Thoracic aorta (tissue), 2 donors: ENCODE measurements around the gene ASB10. TPM values are rescaled to one million over a fixed set of nuclear protein-coding genes. Genes with fewer than 3 reads are reported as not detected.

Source experiments
- ATAC-seq: fragments of 150-250 bp; one replicate; pipeline ENCODE4 v1.8.0; 2017; ENCODE audit warnings: low read depth; ENCODE audit not compliant: insufficient number of reproducible peaks, low FRiP score
- DNase-seq: peaks from one replicate; pipeline ENCODE4 v3.0.0-alpha.2; 2020; ENCODE audit warnings: low spot score
- H3K27ac ChIP-seq, 2 donors: fragments of 200-600 bp; sonication (generic); 1 replicate in 1 of 2; 2 replicates in 1 of 2; pipeline ENCODE4 v1.5.1; 2016; ENCODE audit warnings: mild to moderate bottlenecking in 2 of 2, moderate library complexity in 2 of 2
- H3K27me3 ChIP-seq: fragments of 200-600 bp; sonication (generic); replicated peaks from 2 replicates; pipeline ENCODE4 v1.6.0; 2016; ENCODE audit warnings: mild to moderate bottlenecking; ENCODE audit not compliant: insufficient read depth
- H3K36me3 ChIP-seq: fragments of 200-600 bp; sonication (generic); one replicate; pipeline ENCODE4 v1.5.1; 2016
- H3K4me1 ChIP-seq, 2 donors: fragments of 200-600 bp; sonication (generic); 1 replicate in 1 of 2; 2 replicates in 1 of 2; pipeline versions ENCODE4 v1.5.1 to v1.6.0; 2016; ENCODE audit warnings: low read depth in 2 of 2, mild to moderate bottlenecking in 1 of 2; ENCODE audit not compliant: control insufficient read depth in 1 of 2
- H3K4me3 ChIP-seq: fragments of 200-600 bp; sonication (generic); 2 replicates; pipeline ENCODE4 v1.5.1; 2016; ENCODE audit warnings: mild to moderate bottlenecking
- H3K9me3 ChIP-seq: fragments of 200-600 bp; sonication (generic); 2 replicates; pipeline ENCODE4 v1.5.1; 2016
- CTCF ChIP-seq: fragments of 200-600 bp; sonication (generic); IDR thresholded peaks from one replicate; pipeline ENCODE4 v1.5.1; 2019; ENCODE audit warnings: antibody characterized with exemption
- total RNA-seq, 2 donors: library from RNA; depleted of rRNA; stranded (reverse); fragments of >200 nt; gene quantifications; one replicate each; pipeline versions ENCODE4 v1.1.0 to v1.2.3, GENCODE V29; 2016

ASB10 gene
- total RNA-seq, 2 donors from 2014 or later: not detected

GRCh38 chr7:151141311-151141854, 45.7 kb downstream of the ASB10 start:
- Histone ChIP-seq H3K27ac (no peak overlapping the region), H3K4me3 (no peak overlapping the region), H3K9me3 (no peaks in the 10 kb centered on the region), H3K27me3 (no peaks in the 10 kb centered on the region), H3K36me3 (peaks cover 27% of the 10 kb centered on the region), H3K4me1 (no peaks in the 10 kb centered on the region)
- TF ChIP-seq CTCF: no peak
- ATAC-seq: no peak
- DNase-seq: no peak

- peaks cover 32% of the 10 kb centered on the region for H3K36me3 ChIP-seq
- no peak for DNase-seq
- no peaks in the 10 kb centered on the region for H3K4me1 ChIP-seq
- H3K9me3 ChIP-seq: no peaks in the 10 kb centered on the region
- no peak overlapping the region for H3K27ac ChIP-seq
- TF ChIP-seq CTCF: no peak
- H3K27me3 ChIP-seq: no peaks in the 10 kb centered on the region
- H3K4me3 ChIP-seq: no peak overlapping the region
- no peak for ATAC-seq
Observed at GRCh38 chr7:151140826-151141225, 46.2 kb downstream of the ASB10 start.

- no peak overlapping the region for H3K27ac ChIP-seq
- no peak for TF ChIP-seq CTCF
- ATAC-seq: no peak
- no peaks in the 10 kb centered on the region for H3K9me3 ChIP-seq
- H3K4me3 ChIP-seq: no peak overlapping the region
- H3K27me3 ChIP-seq: no peaks in the 10 kb centered on the region
- H3K36me3 ChIP-seq: peaks cover 42% of the 10 kb centered on the region
- H3K4me1 ChIP-seq: no peaks in the 10 kb centered on the region
- DNase-seq: no peak
Observed at GRCh38 chr7:151139791-151140190, 47.3 kb downstream of the ASB10 start.

GRCh38 chr7:151139071-151139790, 47.8 kb downstream of the ASB10 start:
- Histone ChIP-seq H3K27ac (no peak overlapping the region), H3K9me3 (no peaks in the 10 kb centered on the region), H3K36me3 (peaks cover 48% of the 10 kb centered on the region), H3K4me1 (no peaks in the 10 kb centered on the region), H3K27me3 (no peaks in the 10 kb centered on the region), H3K4me3 (no peak overlapping the region)
- no peak for ATAC-seq
- no peak for TF ChIP-seq CTCF
- no peak for DNase-seq

GRCh38 chr7:151138153-151138851, 48.7 kb downstream of the ASB10 start:
- no peak for TF ChIP-seq CTCF
- no peak overlapping the region for H3K4me3 ChIP-seq
- H3K36me3 ChIP-seq: peaks cover 43% of the 10 kb centered on the region
- no peaks in the 10 kb centered on the region for H3K27me3 ChIP-seq
- no peak for ATAC-seq
- H3K9me3 ChIP-seq: no peaks in the 10 kb centered on the region
- H3K27ac ChIP-seq: no peak overlapping the region
- no peaks in the 10 kb centered on the region for H3K4me1 ChIP-seq
- DNase-seq: no peak
